ENCODE results near the gene ELAVL1.

ELAVL1 gene

GRCh38 chr19:8004723-8005513 is 523 bp downstream of the ELAVL1 start:
- H3K9ac ChIP-seq (ENCODE audit: low read length): peak overlapping the region; percentile 58
- no peaks in the 10 kb centered on the region for H3K36me3 ChIP-seq (ENCODE audit: control insufficient read depth, insufficient read depth, low read length)
- peak overlapping the region; percentile 2 for H3K4me3 ChIP-seq (ENCODE audit: low read length)
- no peaks in the 10 kb centered on the region for H3K27me3 ChIP-seq (ENCODE audit: control insufficient read depth, insufficient read depth, low read length)
- no peaks in the 10 kb centered on the region for H3K9me3 ChIP-seq (ENCODE audit: control insufficient read depth, low read length)
- H3K4me1 ChIP-seq (ENCODE audit: control insufficient read depth, insufficient read depth, low read length): peaks cover 21% of the 10 kb centered on the region

GRCh38 chr19:8004001-8004400 is 1.4 kb downstream of the ELAVL1 start:
- Histone ChIP-seq H3K9me3 (ENCODE audit: control insufficient read depth, low read length) (no peaks in the 10 kb centered on the region), H3K9ac (ENCODE audit: low read length) (peak overlapping the region; percentile 58), H3K4me3 (ENCODE audit: low read length) (no peak overlapping the region), H3K36me3 (ENCODE audit: control insufficient read depth, insufficient read depth, low read length) (no peaks in the 10 kb centered on the region), H3K27me3 (ENCODE audit: control insufficient read depth, insufficient read depth, low read length) (no peaks in the 10 kb centered on the region), H3K4me1 (ENCODE audit: control insufficient read depth, insufficient read depth, low read length) (peaks cover 21% of the 10 kb centered on the region)

- peak overlapping the region; percentile 38 for H3K9ac ChIP-seq (ENCODE audit: low read length)
- no peak overlapping the region for H3K4me3 ChIP-seq (ENCODE audit: low read length)
- peaks cover 21% of the 10 kb centered on the region for H3K4me1 ChIP-seq (ENCODE audit: control insufficient read depth, insufficient read depth, low read length)
- H3K36me3 ChIP-seq (ENCODE audit: control insufficient read depth, insufficient read depth, low read length): no peaks in the 10 kb centered on the region
- no peaks in the 10 kb centered on the region for H3K27me3 ChIP-seq (ENCODE audit: control insufficient read depth, insufficient read depth, low read length)
- no peaks in the 10 kb centered on the region for H3K9me3 ChIP-seq (ENCODE audit: control insufficient read depth, low read length)
These were observed 3.2 kb downstream of the ELAVL1 start for GRCh38 chr19:8001995-8002849.

- Histone ChIP-seq H3K9me3 (ENCODE audit: control insufficient read depth, low read length) (no peaks in the 10 kb centered on the region), H3K4me1 (ENCODE audit: control insufficient read depth, insufficient read depth, low read length) (peaks cover 21% of the 10 kb centered on the region), H3K9ac (ENCODE audit: low read length) (peak overlapping the region; percentile 38), H3K27me3 (ENCODE audit: control insufficient read depth, insufficient read depth, low read length) (no peaks in the 10 kb centered on the region), H3K4me3 (ENCODE audit: low read length) (no peak overlapping the region), H3K36me3 (ENCODE audit: control insufficient read depth, insufficient read depth, low read length) (no peaks in the 10 kb centered on the region)
These were observed 3.8 kb downstream of the ELAVL1 start for GRCh38 chr19:8001651-8001994.

- Histone ChIP-seq H3K4me3 (ENCODE audit: low read length) (no peak overlapping the region), H3K9me3 (ENCODE audit: control insufficient read depth, low read length) (no peaks in the 10 kb centered on the region), H3K27me3 (ENCODE audit: control insufficient read depth, insufficient read depth, low read length) (no peaks in the 10 kb centered on the region), H3K9ac (ENCODE audit: low read length) (peak overlapping the region; percentile 9), H3K4me1 (ENCODE audit: control insufficient read depth, insufficient read depth, low read length) (peaks cover 21% of the 10 kb centered on the region), H3K36me3 (ENCODE audit: control insufficient read depth, insufficient read depth, low read length) (no peaks in the 10 kb centered on the region)
These were observed 5.0 kb downstream of the ELAVL1 start for GRCh38 chr19:8000298-8001038.

- no peaks in the 10 kb centered on the region for H3K36me3 ChIP-seq (ENCODE audit: control insufficient read depth, insufficient read depth, low read length)
- H3K4me3 ChIP-seq (ENCODE audit: low read length): no peak overlapping the region
- no peaks in the 10 kb centered on the region for H3K9me3 ChIP-seq (ENCODE audit: control insufficient read depth, low read length)
- H3K4me1 ChIP-seq (ENCODE audit: control insufficient read depth, insufficient read depth, low read length): peaks cover 20% of the 10 kb centered on the region
- H3K27me3 ChIP-seq (ENCODE audit: control insufficient read depth, insufficient read depth, low read length): no peaks in the 10 kb centered on the region
- no peak overlapping the region for H3K9ac ChIP-seq (ENCODE audit: low read length)
These were observed 6.1 kb downstream of the ELAVL1 start for GRCh38 chr19:7999376-7999775.

GRCh38 chr19:7997809-7998480 is 7.5 kb downstream of the ELAVL1 start:
- H3K4me1 ChIP-seq (ENCODE audit: control insufficient read depth, insufficient read depth, low read length): peaks cover 12% of the 10 kb centered on the region
- H3K4me3 ChIP-seq (ENCODE audit: low read length): no peak overlapping the region
- no peaks in the 10 kb centered on the region for H3K36me3 ChIP-seq (ENCODE audit: control insufficient read depth, insufficient read depth, low read length)
- no peaks in the 10 kb centered on the region for H3K27me3 ChIP-seq (ENCODE audit: control insufficient read depth, insufficient read depth, low read length)
- no peak overlapping the region for H3K9ac ChIP-seq (ENCODE audit: low read length)
- H3K9me3 ChIP-seq (ENCODE audit: control insufficient read depth, low read length): no peaks in the 10 kb centered on the region

- no peaks in the 10 kb centered on the region for H3K9me3 ChIP-seq (ENCODE audit: control insufficient read depth, low read length)
- no peaks in the 10 kb centered on the region for H3K36me3 ChIP-seq (ENCODE audit: control insufficient read depth, insufficient read depth, low read length)
- H3K4me1 ChIP-seq (ENCODE audit: control insufficient read depth, insufficient read depth, low read length): peaks cover 2% of the 10 kb centered on the region
These were observed 8.6 kb downstream of the ELAVL1 start for GRCh38 chr19:7996883-7997282.

GRCh38 chr19:7995810-7996158 is 9.7 kb downstream of the ELAVL1 start:
- H3K9me3 ChIP-seq (ENCODE audit: control insufficient read depth, low read length): no peaks in the 10 kb centered on the region
- no peaks in the 10 kb centered on the region for H3K4me1 ChIP-seq (ENCODE audit: control insufficient read depth, insufficient read depth, low read length)
- H3K9ac ChIP-seq (ENCODE audit: low read length): no peak overlapping the region
- no peaks in the 10 kb centered on the region for H3K27me3 ChIP-seq (ENCODE audit: control insufficient read depth, insufficient read depth, low read length)
- H3K36me3 ChIP-seq (ENCODE audit: control insufficient read depth, insufficient read depth, low read length): peaks cover 5% of the 10 kb centered on the region
- no peak overlapping the region for H3K4me3 ChIP-seq (ENCODE audit: low read length)

More at GRCh38 chr19:7996883-7997282, 8.6 kb downstream of the ELAVL1 start:
- Histone ChIP-seq H3K27me3 (ENCODE audit: control insufficient read depth, insufficient read depth, low read length) (no peaks in the 10 kb centered on the region), H3K9ac (ENCODE audit: low read length) (no peak overlapping the region), H3K4me3 (ENCODE audit: low read length) (no peak overlapping the region)

GRCh38 chr19:7994928-7995809 is 10.3 kb downstream of the ELAVL1 start:
- Histone ChIP-seq H3K9me3 (ENCODE audit: control insufficient read depth, low read length) (no peaks in the 10 kb centered on the region), H3K9ac (ENCODE audit: low read length) (no peak overlapping the region), H3K4me1 (ENCODE audit: control insufficient read depth, insufficient read depth, low read length) (no peaks in the 10 kb centered on the region)

GRCh38 chr19:7994114-7994513 is 11.3 kb downstream of the ELAVL1 start:
- H3K4me1 ChIP-seq (ENCODE audit: control insufficient read depth, insufficient read depth, low read length): no peaks in the 10 kb centered on the region
- H3K4me3 ChIP-seq (ENCODE audit: low read length): no peak overlapping the region
- peaks cover 6% of the 10 kb centered on the region for H3K36me3 ChIP-seq (ENCODE audit: control insufficient read depth, insufficient read depth, low read length)
- no peak overlapping the region for H3K9ac ChIP-seq (ENCODE audit: low read length)
- H3K27me3 ChIP-seq (ENCODE audit: control insufficient read depth, insufficient read depth, low read length): no peaks in the 10 kb centered on the region
- H3K9me3 ChIP-seq (ENCODE audit: control insufficient read depth, low read length): no peaks in the 10 kb centered on the region

More at GRCh38 chr19:7994928-7995809, 10.3 kb downstream of the ELAVL1 start:
- no peaks in the 10 kb centered on the region for H3K27me3 ChIP-seq (ENCODE audit: control insufficient read depth, insufficient read depth, low read length)
- peaks cover 6% of the 10 kb centered on the region for H3K36me3 ChIP-seq (ENCODE audit: control insufficient read depth, insufficient read depth, low read length)
- no peak overlapping the region for H3K4me3 ChIP-seq (ENCODE audit: low read length)

Data from mucosa of stomach (tissue), 1 donor.